Body of pancreas (tissue), 4 donors: ENCODE measurements around the gene KDM1B. TPM values are rescaled to one million over a fixed set of nuclear protein-coding genes. Genes with fewer than 3 reads are reported as not detected.
"Not testable (repeated sequence)": the region's sequence is repeated elsewhere in the genome, so short reads cannot be mapped to it uniquely, and the experiment has no call there.

Experiments used
- ATAC-seq: fragments of 150-250 bp; one replicate; pipeline ENCODE4 v1.9.1; 2016
- DNase-seq, 4 donors: peaks; one replicate each; pipeline ENCODE4 v3.0.0-alpha.2; 2019
- H3K27ac ChIP-seq, 4 donors: fragments of 200-600 bp; sonication (generic); 1 replicate in 3 of 4; 2 replicates in 1 of 4; pipeline versions ENCODE4 v1.5.1 to v1.6.1; 2016 to 2019; ENCODE audit warnings: mild to moderate bottlenecking in 1 of 4, mixed read lengths in 1 of 4, moderate library complexity in 1 of 4
- H3K27me3 ChIP-seq, 2 donors: fragments of 200-600 bp; sonication (generic); one replicate each; pipeline ENCODE4 v1.6.0; 2016; ENCODE audit warnings: mild to moderate bottlenecking in 1 of 2
- H3K36me3 ChIP-seq, 2 donors: fragments of 200-600 bp; sonication (generic); replicated peaks in 1 of 2; 2 replicates each; pipeline ENCODE4 v1.5.1; 2016; ENCODE audit warnings: low read depth in 2 of 2; ENCODE audit not compliant: insufficient read depth in 1 of 2
- H3K4me1 ChIP-seq: fragments of 200-600 bp; sonication (generic); one replicate; pipeline ENCODE4 v1.6.0; 2016
- H3K4me3 ChIP-seq, 2 donors: fragments of 200-600 bp; sonication (generic); 1 replicate in 1 of 2; 2 replicates in 1 of 2; pipeline ENCODE4 v1.5.1; 2016 to 2019
- H3K9me3 ChIP-seq, 3 donors: fragments of 200-600 bp; sonication (generic); 1 replicate in 2 of 3; 2 replicates in 1 of 3; pipeline ENCODE4 v1.5.1; 2016
- CTCF ChIP-seq, 7 experiments: fragments of 450-650 bp in 4 of 7; fragments of 200-600 bp in 3 of 7; sonication (generic) in 3 of 7; IDR thresholded peaks; one replicate each; pipeline ENCODE4 v1.5.1; 2016 to 2019; ENCODE audit warnings: antibody characterized with exemption in 7 of 7
- POLR2A ChIP-seq, 3 donors: fragments of 450-650 bp; IDR thresholded peaks; one replicate each; pipeline ENCODE4 v1.6.1; 2016; ENCODE audit warnings: antibody characterized with exemption in 3 of 3, mild to moderate bottlenecking in 2 of 3
- WGBS, 2 donors: methylation state at CpG; one replicate each; pipeline ENCODE4 v1.1.5; 2017; 5-methylcytosine and 5-hydroxymethylcytosine counted together
- intact Hi-C: fragments of 100-400 bp; cut with DNase I; formaldehyde crosslinking; loops from one replicate; pipeline ENCODE4 v1.15.1; 2023
- total RNA-seq, 2 donors: library from RNA; depleted of rRNA; stranded (reverse); fragments of >200 nt; gene quantifications; one replicate each; pipeline ENCODE4 v1.1.0, GENCODE V29; 2016

KDM1B gene
- total RNA-seq, 2 donors from 2014 or later = 4.6 to 12.7 TPM

GRCh38 chr6:18147616-18148015, 7.6 kb upstream of the KDM1B start:
- WGBS, 2 donors = 56 to 78% methylated on average over 2 of the region's 2 CpGs
- TF ChIP-seq POLR2A (IDR thresholded peaks at IDR 0.05) (no peak), CTCF (IDR thresholded peaks at IDR 0.05) (no peak)
- Histone ChIP-seq H3K9me3 (no peaks in the 10 kb centered on the region), H3K36me3 (peaks cover 0 to 1% of the 10 kb centered on the region in 2 donors), H3K4me3 (no peak overlapping the region), H3K4me1 (peaks cover 4% of the 10 kb centered on the region), H3K27me3 (no peaks in the 10 kb centered on the region), H3K27ac (peak overlapping the region in 2 of 4 donors; percentile 30 to 60)
- intact Hi-C loops = no loop called here
- no peak for ATAC-seq
- no peak for DNase-seq

- Histone ChIP-seq H3K27ac (peak overlapping the region in 1 of 4 donors; percentile 60), H3K27me3 (no peaks in the 10 kb centered on the region), H3K4me1 (peaks cover 13% of the 10 kb centered on the region), H3K9me3 (no peaks in the 10 kb centered on the region), H3K36me3 (peaks cover 0 to 1% of the 10 kb centered on the region in 2 donors), H3K4me3 (no peak overlapping the region)
- intact Hi-C loops = no loop called here
- WGBS, 2 donors = 90 to 93% methylated on average over 5 of the region's 5 CpGs
- TF ChIP-seq CTCF (IDR thresholded peaks at IDR 0.05) (no peak), POLR2A (IDR thresholded peaks at IDR 0.05) (no peak)
- DNase-seq (no peak), ATAC-seq (peak; percentile 22)
Observed at GRCh38 chr6:18148304-18149025, 6.8 kb upstream of the KDM1B start.

GRCh38 chr6:18151391-18151790, 3.8 kb upstream of the KDM1B start:
- intact Hi-C loops, ATAC-seq, H3K36me3 ChIP-seq, H3K9me3 ChIP-seq, H3K27me3 ChIP-seq, DNase-seq, H3K4me3 ChIP-seq, H3K27ac ChIP-seq: not testable (repeated sequence)
- peaks cover 26% of the 10 kb centered on the region for H3K4me1 ChIP-seq
- 91 to 96% methylated on average over 3 of the region's 3 CpGs for WGBS, 2 donors

DNA sequence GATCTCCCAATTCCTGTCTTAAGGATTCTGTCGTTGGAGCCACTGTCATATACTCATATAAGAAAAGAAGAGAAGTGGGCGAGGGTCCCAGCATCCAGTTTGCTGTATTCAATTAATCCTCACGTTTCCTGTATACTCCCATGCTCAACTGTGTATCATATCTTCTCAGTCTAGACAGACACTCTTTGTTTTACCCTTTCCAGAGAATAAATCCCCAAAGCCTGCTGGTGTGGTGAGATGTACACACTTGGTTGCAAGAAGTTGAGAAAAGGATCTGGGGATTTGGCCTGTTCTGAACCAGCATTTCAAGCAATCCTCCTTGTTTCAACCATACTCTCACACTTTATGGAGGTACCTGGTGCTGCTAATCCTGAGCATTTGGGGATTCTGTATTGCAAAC, 3.4 kb upstream of the KDM1B start:
- TF ChIP-seq POLR2A (IDR thresholded peaks at IDR 0.05) = no peak
- no peak for TF ChIP-seq CTCF (IDR thresholded peaks at IDR 0.05)
- 84 to 85% methylated on average over 3 of the region's 3 CpGs for WGBS, 2 donors
- Histone ChIP-seq H3K4me3 (no peak overlapping the region), H3K4me1 (peaks cover 29% of the 10 kb centered on the region), H3K9me3 (no peaks in the 10 kb centered on the region), H3K36me3 (no peaks in the 10 kb centered on the region), H3K27ac (no peak overlapping the region), H3K27me3 (no peaks in the 10 kb centered on the region)
- DNase-seq = no peak
- ATAC-seq = no peak
- intact Hi-C loops = no loop called here

DNA sequence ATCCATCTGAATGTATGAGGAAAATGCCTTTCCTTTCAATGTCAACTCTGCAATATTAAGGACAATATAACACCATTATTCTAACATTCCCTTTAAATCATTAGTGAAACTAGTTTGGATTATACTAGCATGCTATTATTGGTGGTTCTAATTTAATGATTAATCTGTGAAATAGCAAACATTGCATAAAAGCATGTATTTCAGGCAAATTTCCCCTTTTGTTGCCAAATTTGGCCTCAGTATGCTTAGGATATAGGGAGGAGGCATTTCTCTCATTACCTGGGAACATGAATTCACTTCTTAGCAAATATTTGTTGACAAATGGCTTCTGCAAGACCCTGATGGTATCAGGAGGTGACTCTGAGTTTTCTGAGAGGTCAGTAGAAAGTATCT, 1.9 kb upstream of the KDM1B start:
- H3K4me1 ChIP-seq = peaks cover 29% of the 10 kb centered on the region
- peak overlapping the region in 1 of 4 donors; percentile 95 for H3K27ac ChIP-seq
- ATAC-seq (no peak), DNase-seq (no peak)
- no peaks in the 10 kb centered on the region for H3K27me3 ChIP-seq
- TF ChIP-seq CTCF (IDR thresholded peaks at IDR 0.05) (no peak), POLR2A (IDR thresholded peaks at IDR 0.05) (peak in 1 of 3 donors; percentile 23)
- H3K9me3 ChIP-seq = no peaks in the 10 kb centered on the region
- H3K36me3 ChIP-seq = no peaks in the 10 kb centered on the region
- intact Hi-C loops = no loop called here
- H3K4me3 ChIP-seq = no peak overlapping the region
